ENCODE results near the gene GAPT.

Gene GAPT

GRCh38 chr5:58544926-58545325, 53.7 kb downstream of the GAPT start:
- H3K9me3 ChIP-seq (ENCODE audit: control extremely low read depth in 1 of 5, control insufficient read depth in 4 of 5, insufficient read depth in 2 of 5, low read depth in 1 of 5, low read length in 4 of 5): peaks cover 0 to 3% (median 0%) of the 10 kb centered on the region in 5 experiments
- peak in 2 of 3 donors; percentile 6 to 13 for DNase-seq
- H3K27me3 ChIP-seq (replicated peaks in 2 of 5; ENCODE audit: control insufficient read depth in 4 of 5, insufficient read depth in 5 of 5, low read length in 4 of 5): no peaks in the 10 kb centered on the region
- H3K4me3 ChIP-seq (ENCODE audit: control insufficient read depth in 1 of 7, extremely low read depth in 1 of 7, insufficient read depth in 4 of 7, low read depth in 2 of 7, low read length in 6 of 7): no peak overlapping the region
- ChIA-PET CTCF (interaction anchor here (0.6 kb wide), 1 partner anchor 20 kb away, joined by 3 read pairs; no protein-coding TSS in a partner anchor), POLR2A (no interaction called here)
- H3K4me1 ChIP-seq (ENCODE audit: control extremely low read depth in 1 of 4, control insufficient read depth in 4 of 4, insufficient read depth in 4 of 4, low read length in 3 of 4): peaks cover 9 to 35% (median 33%) of the 10 kb centered on the region in 4 experiments
- no peaks in the 10 kb centered on the region for H3K36me3 ChIP-seq (ENCODE audit: control insufficient read depth in 4 of 4, insufficient read depth in 4 of 4, low read length in 3 of 4)
- no peak overlapping the region for H3K27ac ChIP-seq (ENCODE audit: insufficient read depth in 1 of 2, low read depth in 1 of 2, low read length in 2 of 2, poor library complexity in 1 of 2, severe bottlenecking in 2 of 2)
- no CpG with 5 or more reads among the region's 2 CpGs for WGBS (ENCODE audit: insufficient coverage)

- ChIA-PET POLR2A (no interaction called here), CTCF (no interaction called here)
- H3K36me3 ChIP-seq (ENCODE audit: control insufficient read depth in 4 of 4, insufficient read depth in 4 of 4, low read length in 3 of 4): no peaks in the 10 kb centered on the region
- H3K4me3 ChIP-seq (ENCODE audit: control insufficient read depth in 1 of 7, extremely low read depth in 1 of 7, insufficient read depth in 4 of 7, low read depth in 2 of 7, low read length in 6 of 7): no peak overlapping the region
- peak; percentile 17 to 77 (median 70) for DNase-seq
- H3K27me3 ChIP-seq (replicated peaks in 2 of 5; ENCODE audit: control insufficient read depth in 4 of 5, insufficient read depth in 5 of 5, low read length in 4 of 5): no peaks in the 10 kb centered on the region
- no peak overlapping the region for H3K27ac ChIP-seq (ENCODE audit: insufficient read depth in 1 of 2, low read depth in 1 of 2, low read length in 2 of 2, poor library complexity in 1 of 2, severe bottlenecking in 2 of 2)
- peaks cover 0 to 3% (median 0%) of the 10 kb centered on the region in 5 experiments for H3K9me3 ChIP-seq (ENCODE audit: control extremely low read depth in 1 of 5, control insufficient read depth in 4 of 5, insufficient read depth in 2 of 5, low read depth in 1 of 5, low read length in 4 of 5)
- H3K4me1 ChIP-seq (ENCODE audit: control extremely low read depth in 1 of 4, control insufficient read depth in 4 of 4, insufficient read depth in 4 of 4, low read length in 3 of 4): peaks cover 9 to 35% (median 33%) of the 10 kb centered on the region in 4 experiments
Observed at GRCh38 chr5:58545912-58546311, 54.7 kb downstream of the GAPT start.
